Measurements from ENCODE around the gene CDK13. TPM values are rescaled to one million over a fixed set of nuclear protein-coding genes. Genes with fewer than 3 reads are reported as not detected.
A peak's percentile ranks its signal among the peaks of the same experiment; 100 is the strongest.
"Not testable (repeated sequence)": the region's sequence is repeated elsewhere in the genome, so short reads cannot be mapped to it uniquely, and the experiment has no call there.

CDK13 gene
- total RNA-seq, 1 donor from 2014 or later, result 45.5 TPM

DNA sequence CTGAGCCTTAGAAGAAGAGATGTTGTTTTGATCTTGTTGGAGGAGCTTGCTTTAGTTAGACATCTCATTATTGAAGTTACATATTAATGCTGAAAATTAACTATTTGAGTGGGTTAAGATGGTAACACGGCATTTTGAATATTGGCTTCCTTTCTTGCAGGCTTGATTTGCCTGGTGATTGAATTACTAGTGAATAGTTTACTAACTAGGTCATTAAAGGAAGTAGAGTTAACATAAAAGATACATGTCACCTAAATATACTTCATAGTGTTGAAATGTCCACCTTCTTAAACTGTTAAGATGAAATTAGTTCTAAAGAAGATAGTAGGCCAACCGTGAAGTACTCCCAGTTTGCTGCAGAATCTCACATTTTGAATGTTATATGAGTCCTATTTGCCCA is 165.9 kb downstream of the CDK13 start:
- no peak overlapping the region for H3K4me3 Mint-ChIP-seq
- H3K27ac Mint-ChIP-seq, result no peak overlapping the region
- DNase-seq, result no peak
- intact Hi-C loops (cut with micrococcal nuclease), result no loop called here
- H3K4me1 Mint-ChIP-seq, result no peaks in the 10 kb centered on the region
- no peaks in the 10 kb centered on the region for H3K27me3 Mint-ChIP-seq
- H3K36me3 Mint-ChIP-seq (ENCODE audit: low read depth), result no peaks in the 10 kb centered on the region
- H3K9me3 Mint-ChIP-seq, result no peaks in the 10 kb centered on the region

DNA sequence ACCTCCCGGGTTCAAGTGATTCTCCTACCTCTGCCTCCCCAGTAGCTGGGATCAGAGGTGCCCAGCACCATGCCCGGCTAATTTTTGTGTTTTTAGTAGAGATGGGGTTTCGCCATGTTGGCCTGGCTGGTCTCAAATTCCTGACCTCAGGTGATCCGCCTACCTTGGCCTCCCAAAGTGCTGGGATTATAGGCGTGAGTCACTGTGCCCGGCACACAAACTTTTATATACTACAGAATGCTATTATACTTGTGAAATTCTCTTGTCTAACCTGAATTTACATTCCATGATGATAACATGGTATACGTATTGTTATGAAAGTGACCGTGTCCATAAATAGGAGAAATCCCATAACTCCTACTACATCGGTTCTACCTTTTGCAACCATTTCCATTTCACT is 167.1 kb downstream of the CDK13 start:
- intact Hi-C loops (cut with micrococcal nuclease); DNase-seq: not testable (repeated sequence)

DNA sequence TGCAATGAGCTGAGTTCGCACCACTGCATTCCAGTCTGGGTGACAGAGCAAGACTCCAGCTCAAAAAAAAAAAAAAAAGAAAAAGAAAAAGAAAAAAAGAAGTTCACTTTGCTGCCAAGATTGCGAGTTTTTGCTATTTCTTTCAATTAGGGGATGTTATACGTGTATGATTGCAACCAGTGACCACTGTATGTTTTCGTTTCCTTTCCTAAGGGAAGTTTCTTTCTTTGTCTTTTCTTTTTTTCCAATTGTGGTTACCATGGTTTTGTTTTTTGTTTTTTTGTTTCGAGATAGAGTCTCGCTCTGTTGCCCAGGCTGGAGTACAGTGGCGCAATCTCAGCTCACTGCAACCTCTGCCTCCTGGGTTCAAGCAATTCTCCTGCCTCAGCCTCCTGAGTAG is 168.1 kb downstream of the CDK13 start:
- H3K4me1 Mint-ChIP-seq; H3K4me3 Mint-ChIP-seq; H3K36me3 Mint-ChIP-seq (ENCODE audit: low read depth); DNase-seq; intact Hi-C loops (cut with micrococcal nuclease); H3K27ac Mint-ChIP-seq; H3K27me3 Mint-ChIP-seq; H3K9me3 Mint-ChIP-seq: not testable (repeated sequence)

More for the DNA sequence above, 167.1 kb downstream of the CDK13 start:
- not testable (repeated sequence) for H3K27me3 Mint-ChIP-seq; H3K27ac Mint-ChIP-seq; H3K9me3 Mint-ChIP-seq; H3K4me3 Mint-ChIP-seq; H3K4me1 Mint-ChIP-seq; H3K36me3 Mint-ChIP-seq (ENCODE audit: low read depth)

DNA sequence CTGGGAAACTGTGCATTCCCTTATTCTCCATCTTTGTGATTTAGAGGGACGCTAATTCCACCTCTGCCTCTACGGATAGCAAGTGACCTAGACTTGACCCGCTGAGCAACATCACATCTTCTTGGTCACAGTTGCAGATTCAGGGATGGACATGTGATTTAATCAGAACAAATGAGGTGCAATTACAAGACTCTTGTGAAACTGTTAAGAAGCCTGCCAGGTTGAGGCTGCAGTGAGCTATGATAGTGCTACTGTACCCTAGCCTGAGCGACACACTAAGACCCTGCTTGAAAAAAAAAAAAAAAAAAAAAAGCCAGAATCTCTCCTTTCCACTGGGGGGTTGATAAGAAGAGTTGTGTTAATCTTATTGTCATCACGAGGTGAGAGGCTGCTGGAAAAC is 170.0 kb downstream of the CDK13 start:
- no peak for DNase-seq
- Mint-ChIP-seq H3K4me1 (peaks cover 2% of the 10 kb centered on the region), H3K27ac (no peak overlapping the region), H3K36me3 (ENCODE audit: low read depth) (peaks cover 6% of the 10 kb centered on the region), H3K4me3 (no peak overlapping the region), H3K9me3 (no peaks in the 10 kb centered on the region), H3K27me3 (no peaks in the 10 kb centered on the region)
- intact Hi-C loops (cut with micrococcal nuclease), result no loop called here

DNA sequence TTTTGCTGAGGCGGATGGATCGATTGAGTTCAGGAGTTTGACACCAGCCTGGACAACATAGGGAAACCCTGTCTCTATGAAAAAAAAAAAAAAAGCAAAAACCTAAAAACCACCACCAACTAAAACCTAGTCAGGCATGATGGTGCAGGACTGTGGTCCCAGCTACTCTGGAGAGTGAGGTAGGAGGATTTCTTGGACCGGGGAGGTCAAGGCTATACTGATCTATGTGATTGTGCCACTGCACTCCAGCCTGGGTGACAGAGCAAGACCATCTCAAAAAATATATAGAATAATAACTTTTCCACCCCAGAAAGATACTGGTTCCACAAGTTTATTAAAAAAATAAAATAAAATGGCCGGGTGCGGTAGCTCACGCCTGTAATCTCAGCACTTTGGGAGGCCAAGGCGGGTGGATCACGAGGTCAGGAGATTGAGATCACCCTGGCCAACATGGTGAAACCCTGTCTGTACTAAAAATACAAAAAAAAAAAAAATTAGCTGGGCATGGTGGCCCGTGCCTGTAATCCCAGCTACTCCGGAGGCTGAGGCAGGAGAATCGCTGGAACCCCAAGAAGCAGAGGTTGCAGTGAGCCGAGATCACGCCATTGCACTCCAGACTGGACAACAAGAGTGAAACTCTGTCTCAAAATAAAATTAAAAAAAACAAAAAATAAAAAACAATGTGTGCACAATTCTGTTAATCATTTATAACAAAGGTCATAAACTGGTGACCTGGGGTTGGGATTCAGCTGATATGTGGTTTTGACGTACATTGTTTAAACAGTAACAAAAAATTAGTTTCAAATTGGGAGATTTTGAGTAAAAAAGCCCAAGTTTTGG is 172.3 kb downstream of the CDK13 start:
- intact Hi-C loops (cut with micrococcal nuclease); H3K9me3 Mint-ChIP-seq; H3K4me1 Mint-ChIP-seq; H3K27ac Mint-ChIP-seq; H3K4me3 Mint-ChIP-seq; DNase-seq; H3K27me3 Mint-ChIP-seq; H3K36me3 Mint-ChIP-seq (ENCODE audit: low read depth): not testable (repeated sequence)

DNA sequence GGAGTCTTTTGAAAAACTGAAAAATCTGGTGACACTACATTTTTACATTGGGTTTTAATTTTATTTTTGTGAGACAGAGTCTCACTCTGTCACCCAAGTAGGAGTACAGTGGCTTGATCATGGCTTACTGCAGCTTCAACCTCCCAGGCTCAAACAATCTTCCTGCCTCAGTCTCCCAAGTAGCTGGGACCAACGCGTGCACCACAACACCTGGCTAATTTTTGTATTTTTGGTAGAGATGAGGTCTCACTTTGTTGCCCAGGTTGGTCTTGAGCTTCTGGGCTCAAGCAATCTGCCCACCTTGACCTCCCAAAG is 172.8 kb downstream of the CDK13 start:
- no peak for DNase-seq
- intact Hi-C loops (cut with micrococcal nuclease), result no loop called here
- peaks cover 8% of the 10 kb centered on the region for H3K36me3 Mint-ChIP-seq (ENCODE audit: low read depth)
- no peaks in the 10 kb centered on the region for H3K9me3 Mint-ChIP-seq
- H3K4me1 Mint-ChIP-seq, result peaks cover 2% of the 10 kb centered on the region
- H3K27ac Mint-ChIP-seq, result no peak overlapping the region
- H3K27me3 Mint-ChIP-seq, result no peaks in the 10 kb centered on the region
- no peak overlapping the region for H3K4me3 Mint-ChIP-seq

DNA sequence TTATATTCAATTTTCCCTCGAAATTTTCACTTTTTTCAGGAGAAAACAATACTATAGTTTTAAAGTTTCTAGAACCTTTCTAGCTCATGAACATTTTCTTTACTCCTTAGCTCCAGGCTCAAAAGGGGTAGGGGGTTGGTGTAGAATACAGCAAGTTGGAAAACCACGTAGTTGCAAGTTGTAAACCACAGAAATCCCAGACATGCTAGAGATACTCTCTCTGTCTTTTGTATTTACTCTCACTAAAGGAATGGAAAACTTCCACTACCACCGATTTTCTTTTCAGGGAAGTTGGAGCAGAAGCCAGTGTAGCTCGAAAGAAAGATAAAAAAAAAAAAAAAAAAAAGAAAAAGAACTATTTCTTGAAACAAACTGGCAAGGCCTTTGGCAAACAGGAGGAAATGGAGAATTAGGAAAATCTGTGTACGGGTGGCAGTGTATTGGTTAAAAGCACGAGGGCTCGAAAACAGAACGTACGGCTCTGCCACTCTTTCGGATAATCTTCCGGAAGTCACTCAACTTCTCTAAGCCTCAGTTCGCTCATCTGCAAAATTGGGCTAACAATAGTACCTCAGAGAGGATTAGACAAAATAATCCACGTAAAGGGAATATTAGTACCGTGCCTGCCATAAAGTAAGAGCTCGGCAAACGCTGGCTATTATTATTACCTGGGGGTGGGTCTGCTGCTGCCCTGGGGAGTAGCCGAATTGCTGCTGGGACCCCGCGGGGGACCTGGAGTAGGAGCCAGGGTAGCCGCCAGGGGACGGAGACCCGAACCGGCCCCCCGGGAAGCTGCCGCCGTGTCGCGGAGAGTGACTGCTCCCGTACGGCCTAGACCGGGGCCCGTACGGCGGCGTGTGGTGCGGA is 183.7 kb downstream of the CDK13 start:
- H3K4me1 Mint-ChIP-seq, result peaks cover 14% of the 10 kb centered on the region
- peak overlapping the region; percentile 94 for H3K27ac Mint-ChIP-seq
- H3K27me3 Mint-ChIP-seq, result peaks cover 11% of the 10 kb centered on the region

DNA sequence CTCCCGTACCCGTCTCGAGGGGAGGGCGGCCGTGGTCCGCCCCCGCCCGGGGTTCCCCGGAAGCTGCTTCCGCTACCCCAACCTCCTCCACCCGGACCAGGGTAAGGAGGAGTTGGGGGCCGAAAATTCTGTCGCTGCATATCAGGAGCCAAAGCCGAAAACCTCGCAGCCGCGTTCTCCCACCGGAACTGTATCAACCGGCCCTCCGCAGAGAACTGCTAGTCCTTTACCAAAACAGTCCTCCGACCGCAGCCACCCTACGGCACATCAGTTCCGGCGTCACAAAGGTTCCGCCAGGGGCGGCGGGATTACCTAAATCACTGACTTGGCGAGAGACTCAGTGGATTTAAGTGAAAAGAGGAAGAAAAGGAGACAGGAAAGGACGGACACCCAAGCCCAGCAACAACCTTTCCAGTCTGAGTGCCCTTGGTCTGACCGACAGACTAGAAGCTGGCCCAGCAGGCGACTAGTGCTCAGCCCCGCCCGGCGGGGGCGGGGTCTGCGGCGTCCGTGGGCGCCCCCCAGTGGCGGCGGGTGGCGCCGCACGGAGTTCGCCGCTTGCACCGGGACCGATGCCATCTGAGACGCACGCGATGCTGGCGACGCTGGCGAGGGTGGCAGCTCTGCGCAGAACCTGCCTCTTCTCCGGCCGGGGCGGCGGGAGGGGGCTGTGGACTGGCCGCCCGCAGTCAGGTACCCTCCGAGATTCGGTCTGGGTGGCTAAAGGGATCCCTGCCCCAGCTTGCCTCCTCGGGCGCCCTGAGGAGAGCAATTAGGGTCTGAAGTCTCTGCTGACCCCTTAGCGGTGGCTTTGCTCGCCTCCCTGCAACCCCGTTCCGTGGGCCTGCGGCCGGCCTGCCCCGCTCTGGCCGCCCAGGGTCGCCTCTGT is 184.6 kb downstream of the CDK13 start, which contains the start of the genes MPLKIP and SUGCT:
MPLKIP (minus strand) TSS at position 195 of the 889 bp plus-strand sequence; CDS start at position 140, 55 bp downstream.
SUGCT (plus strand) TSS at position 578 of the 889 bp plus-strand sequence.
- intact Hi-C loops (cut with micrococcal nuclease), result loop anchor here (1.0 to 5.0 kb wide), 5 partner anchors 185 to 567 kb away; partner anchors contain the start of genes RALA and YAE1
- peak; percentile 96 for DNase-seq
- Mint-ChIP-seq H3K9me3 (peaks cover 2% of the 10 kb centered on the region), H3K27me3 (peaks cover 11% of the 10 kb centered on the region), H3K27ac (peak within 1 kb of the TSS; percentile 94), H3K36me3 (ENCODE audit: low read depth) (peaks cover 11% of the 10 kb centered on the region), H3K4me3 (peak within 1 kb of the TSS; percentile 95), H3K4me1 (peaks cover 11% of the 10 kb centered on the region)

More for the DNA sequence above, 183.7 kb downstream of the CDK13 start:
- H3K36me3 Mint-ChIP-seq (ENCODE audit: low read depth), result peaks cover 13% of the 10 kb centered on the region
- peak overlapping the region; percentile 95 for H3K4me3 Mint-ChIP-seq
- intact Hi-C loops (cut with micrococcal nuclease), result loop anchor here (1.0 to 5.0 kb wide), 5 partner anchors 184 to 566 kb away; partner anchors contain the start of genes RALA and YAE1
- no peak for DNase-seq
- peaks cover 2% of the 10 kb centered on the region for H3K9me3 Mint-ChIP-seq

DNA sequence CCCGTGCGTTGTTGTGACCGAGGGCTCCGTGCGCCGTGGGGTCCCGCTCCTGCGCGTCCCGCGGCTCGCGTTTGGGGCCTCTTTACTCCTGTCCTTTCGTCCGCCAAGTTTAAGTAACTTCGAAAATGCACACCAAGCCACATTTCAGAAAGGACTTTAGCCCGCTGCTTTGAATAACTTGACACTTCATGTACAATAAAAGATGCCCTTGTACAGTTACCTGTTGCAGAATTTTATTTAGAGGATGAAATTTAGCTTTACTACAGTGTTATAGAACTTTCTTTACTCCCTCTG is 185.2 kb downstream of the CDK13 start:
- H3K9me3 Mint-ChIP-seq, result peaks cover 2% of the 10 kb centered on the region
- peaks cover 11% of the 10 kb centered on the region for H3K4me1 Mint-ChIP-seq
- H3K36me3 Mint-ChIP-seq (ENCODE audit: low read depth), result peaks cover 11% of the 10 kb centered on the region
- intact Hi-C loops (cut with micrococcal nuclease), result loop anchor here (2.0 kb wide), 1 partner anchor 238 kb away; no protein-coding TSS in a partner anchor
- no peak for DNase-seq
- H3K4me3 Mint-ChIP-seq, result peak overlapping the region; percentile 95
- peaks cover 11% of the 10 kb centered on the region for H3K27me3 Mint-ChIP-seq
- no peak overlapping the region for H3K27ac Mint-ChIP-seq

DNA sequence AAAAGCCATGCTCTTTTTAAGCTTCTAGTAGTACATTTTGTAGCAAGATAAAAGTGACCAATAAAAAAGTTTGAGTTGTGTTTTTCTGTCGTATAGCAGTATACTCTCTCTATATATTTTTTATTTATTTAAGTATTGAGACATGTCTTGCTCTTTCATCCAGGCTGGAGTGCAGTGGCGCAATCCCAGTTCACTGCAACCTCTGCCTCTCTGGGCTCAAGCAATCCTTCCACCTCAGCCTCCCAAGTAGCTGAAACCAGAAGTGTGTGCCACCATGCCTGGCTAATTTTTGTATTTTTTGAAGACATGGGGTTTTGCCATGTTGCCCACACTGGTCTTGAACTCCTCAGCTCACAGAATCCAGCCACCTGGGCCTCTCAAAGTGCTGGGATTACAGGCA is 187.5 kb downstream of the CDK13 start:
- no peak overlapping the region for H3K4me3 Mint-ChIP-seq
- H3K27ac Mint-ChIP-seq, result no peak overlapping the region
- no peaks in the 10 kb centered on the region for H3K9me3 Mint-ChIP-seq
- no peak for DNase-seq
- intact Hi-C loops (cut with micrococcal nuclease), result no loop called here
- H3K27me3 Mint-ChIP-seq, result peaks cover 11% of the 10 kb centered on the region
- H3K4me1 Mint-ChIP-seq, result peaks cover 3% of the 10 kb centered on the region
- H3K36me3 Mint-ChIP-seq (ENCODE audit: low read depth), result peaks cover 6% of the 10 kb centered on the region

DNA sequence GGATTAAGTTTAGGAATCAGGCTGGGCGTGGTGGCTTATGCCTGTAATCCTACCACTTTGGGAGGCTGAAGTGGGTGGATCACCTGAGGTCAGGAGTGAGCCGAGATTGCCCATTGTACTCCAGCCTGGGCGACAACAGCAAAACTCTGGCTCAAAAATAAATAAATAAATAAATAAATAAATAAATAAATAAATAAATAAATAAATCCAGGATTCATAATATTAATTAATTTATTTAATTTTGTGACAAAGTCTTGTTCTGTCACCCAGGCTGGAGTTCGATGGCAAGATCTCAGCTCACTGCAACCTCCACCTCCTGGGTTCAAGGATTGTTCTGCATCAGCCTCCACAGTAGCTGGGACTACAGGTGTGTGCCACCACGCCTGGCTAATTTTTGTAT is 188.9 kb downstream of the CDK13 start:
- Mint-ChIP-seq H3K27me3 (peaks cover 11% of the 10 kb centered on the region), H3K4me3 (no peak overlapping the region), H3K27ac (no peak overlapping the region), H3K4me1 (no peaks in the 10 kb centered on the region), H3K36me3 (ENCODE audit: low read depth) (peaks cover 2% of the 10 kb centered on the region), H3K9me3 (no peaks in the 10 kb centered on the region)
- no peak for DNase-seq
- intact Hi-C loops (cut with micrococcal nuclease), result no loop called here

DNA sequence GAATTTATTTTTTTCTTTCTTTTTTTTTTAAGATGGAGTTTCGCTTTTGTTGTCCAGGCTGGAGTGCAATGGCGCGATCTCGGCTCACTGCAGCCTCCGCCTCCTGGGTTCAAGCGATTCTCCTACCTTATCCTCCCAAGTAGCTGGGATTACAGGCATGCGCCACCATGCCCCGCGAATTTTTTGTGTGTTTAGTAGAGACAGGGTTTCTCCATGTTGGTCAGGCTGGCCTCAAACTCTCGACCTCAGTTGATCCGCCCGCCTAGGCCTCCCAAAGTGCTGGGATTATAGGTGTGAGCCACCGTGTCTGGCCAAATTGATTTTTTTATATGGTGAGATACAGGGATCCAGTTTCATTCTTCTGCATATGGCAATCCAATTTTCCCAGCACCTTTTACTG is 189.8 kb downstream of the CDK13 start:
- H3K27ac Mint-ChIP-seq; H3K4me3 Mint-ChIP-seq; H3K4me1 Mint-ChIP-seq; intact Hi-C loops (cut with micrococcal nuclease); H3K36me3 Mint-ChIP-seq (ENCODE audit: low read depth); H3K9me3 Mint-ChIP-seq; DNase-seq: not testable (repeated sequence)
- H3K27me3 Mint-ChIP-seq, result peaks cover 13% of the 10 kb centered on the region

DNA sequence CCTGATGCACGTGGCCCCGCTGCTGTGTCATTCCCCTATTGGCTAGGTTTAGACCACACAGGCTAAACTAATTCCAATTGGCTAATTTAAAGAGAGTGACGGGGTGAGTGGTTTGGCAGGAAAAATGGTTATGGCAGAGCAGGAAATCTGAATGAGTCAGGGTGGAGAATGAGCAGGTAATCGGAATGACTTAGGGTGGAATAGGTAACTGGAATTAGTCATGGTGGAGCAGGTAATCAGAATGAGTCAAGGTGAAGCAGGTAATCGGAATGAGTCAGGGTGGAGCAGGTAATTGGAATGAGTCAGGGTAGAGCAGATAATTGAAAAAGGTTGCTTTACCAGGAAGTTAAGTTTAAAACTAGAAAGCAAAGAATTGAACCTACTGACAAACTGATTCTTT is 191.9 kb downstream of the CDK13 start:
- DNase-seq; H3K4me3 Mint-ChIP-seq; intact Hi-C loops (cut with micrococcal nuclease); H3K27ac Mint-ChIP-seq; H3K27me3 Mint-ChIP-seq; H3K4me1 Mint-ChIP-seq; H3K9me3 Mint-ChIP-seq; H3K36me3 Mint-ChIP-seq (ENCODE audit: low read depth): not testable (repeated sequence)
